Measurements from ENCODE around the gene LEFTY2. TPM values are rescaled to one million over a fixed set of nuclear protein-coding genes. Genes with fewer than 3 reads are reported as not detected.
"Not testable (repeated sequence)": the region's sequence is repeated elsewhere in the genome, so short reads cannot be mapped to it uniquely, and the experiment has no call there.

The LEFTY2 gene
- polyA plus RNA-seq, 1 donor from 2014 or later = not detected

DNA sequence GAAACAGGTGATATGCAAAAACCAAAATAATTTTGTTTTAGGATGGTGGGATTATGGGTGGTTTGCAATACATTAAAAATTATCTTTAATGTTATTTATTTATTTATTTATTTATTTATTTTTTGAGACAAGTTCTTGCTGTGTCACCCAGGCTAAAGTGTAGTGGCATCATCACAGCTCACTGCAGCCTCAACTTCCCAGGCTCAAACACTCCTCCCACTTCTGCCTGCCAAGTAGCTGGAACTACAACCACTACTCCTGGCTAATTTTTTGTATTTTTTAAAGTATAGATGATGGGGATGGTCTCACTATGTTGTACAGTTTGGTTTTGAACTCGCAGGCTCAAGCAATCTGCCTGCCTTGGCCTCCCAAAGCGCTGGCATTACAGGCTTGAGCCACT, 10.5 kb downstream of the LEFTY2 start:
- Histone ChIP-seq H3K27ac (ENCODE audit: low read length) (no peak overlapping the region), H2AFZ (ENCODE audit: low read depth, low read length) (no peak overlapping the region), H3K9ac (ENCODE audit: low read length) (no peak overlapping the region), H3K27me3 (ENCODE audit: insufficient read depth, low read depth, low read length) (no peaks in the 10 kb centered on the region), H3K9me3 (ENCODE audit: low read length) (no peaks in the 10 kb centered on the region), H4K20me1 (ENCODE audit: insufficient read depth) (no peaks in the 10 kb centered on the region), H3K4me3 (ENCODE audit: low read length) (no peak overlapping the region), H3F3A (ENCODE audit: insufficient read depth, low read length, poor library complexity, severe bottlenecking) (no peaks in the 10 kb centered on the region), H3K4me2 (ENCODE audit: low read length) (no peak overlapping the region), H3K9me2 (ENCODE audit: insufficient read depth, low read length) (no peaks in the 10 kb centered on the region), H3K79me2 (replicated peaks; ENCODE audit: insufficient read depth, low read length) (no peaks in the 10 kb centered on the region), H3K36me3 (ENCODE audit: insufficient read depth, low read length) (no peaks in the 10 kb centered on the region)
- TF ChIP-seq TAF1 (IDR thresholded peaks at IDR 0.05; ENCODE audit: low read depth) (no peak), POLR2AphosphoS5 (IDR thresholded peaks at IDR 0.05) (no peak), SMC3 (conservative IDR thresholded peaks at IDR 0.05; ENCODE audit: poor library complexity) (no peak), RAD21 (conservative IDR thresholded peaks at IDR 0.05) (no peak)

DNA sequence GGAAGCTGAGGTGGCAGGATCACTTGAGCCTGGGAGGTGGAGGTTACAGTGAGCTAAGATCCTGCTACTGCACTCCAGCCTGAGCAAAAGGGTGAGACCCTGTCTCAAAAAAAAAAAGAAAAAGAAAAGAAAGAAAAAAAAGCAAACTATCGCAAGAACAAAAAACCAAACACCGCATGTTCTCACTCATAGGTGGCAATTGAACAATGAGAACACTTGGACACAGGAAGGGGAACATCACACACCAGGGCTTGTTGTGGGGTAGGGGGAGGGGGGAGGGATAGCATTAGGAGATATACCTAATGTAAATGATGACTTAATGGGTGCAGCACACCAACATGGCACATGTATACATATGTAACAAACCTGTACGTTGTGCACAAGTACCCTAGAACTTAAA, 11.6 kb downstream of the LEFTY2 start:
- H4K20me1 ChIP-seq (ENCODE audit: insufficient read depth); H3F3A ChIP-seq (ENCODE audit: insufficient read depth, low read length, poor library complexity, severe bottlenecking); H2AFZ ChIP-seq (ENCODE audit: low read depth, low read length); H3K9me2 ChIP-seq (ENCODE audit: insufficient read depth, low read length); H3K27me3 ChIP-seq (ENCODE audit: insufficient read depth, low read depth, low read length); H3K4me2 ChIP-seq (ENCODE audit: low read length); H3K9ac ChIP-seq (ENCODE audit: low read length); H3K79me2 ChIP-seq (replicated peaks; ENCODE audit: insufficient read depth, low read length); H3K4me3 ChIP-seq (ENCODE audit: low read length); H3K9me3 ChIP-seq (ENCODE audit: low read length); H3K27ac ChIP-seq (ENCODE audit: low read length); H3K36me3 ChIP-seq (ENCODE audit: insufficient read depth, low read length): not testable (repeated sequence)

DNA sequence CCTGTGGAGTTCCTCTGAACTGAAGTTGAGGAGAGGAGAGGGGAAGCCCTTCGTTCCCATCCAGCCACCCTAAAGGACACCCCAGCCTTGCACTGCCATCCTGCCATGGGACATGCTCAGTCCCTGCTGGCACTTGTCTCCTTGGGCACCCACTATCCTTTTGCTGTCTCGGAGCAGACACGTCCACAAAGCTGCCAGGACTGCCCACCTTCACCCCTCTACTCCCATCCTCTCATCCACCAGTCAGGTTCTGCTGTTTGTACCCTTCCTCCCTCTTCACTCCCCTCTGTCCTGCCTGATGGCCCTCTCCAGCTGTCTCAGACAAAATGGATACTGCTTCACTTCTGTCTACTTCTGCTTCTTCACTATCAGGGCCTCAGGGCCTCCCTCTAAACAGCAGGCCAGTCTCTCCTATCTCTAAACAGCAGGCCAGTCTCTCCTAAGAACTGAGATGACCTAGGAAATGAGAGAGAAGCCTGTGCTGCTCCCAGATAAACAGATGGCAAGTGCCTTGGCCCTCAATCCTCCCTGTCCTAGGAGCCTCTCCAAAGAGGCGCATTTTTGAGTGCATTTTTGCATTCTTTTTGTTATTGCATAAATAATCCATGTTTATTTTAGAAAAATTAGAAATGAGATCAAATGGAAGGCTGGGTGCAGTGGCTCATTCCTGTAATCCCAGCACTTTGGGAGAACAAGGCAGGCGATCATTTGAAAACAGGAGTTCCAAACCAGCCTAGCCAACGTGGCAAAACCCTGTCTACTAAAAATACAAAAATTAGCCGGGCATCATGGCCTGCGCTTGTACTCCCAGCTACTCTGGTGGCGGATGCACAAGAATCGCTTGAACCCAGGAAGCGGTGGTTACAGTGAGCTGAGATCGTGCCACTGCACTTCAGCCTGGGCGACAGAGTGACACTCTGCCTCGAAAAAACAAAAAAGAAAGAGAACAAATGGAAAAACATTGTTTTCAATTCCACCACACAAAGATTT, 12.5 kb downstream of the LEFTY2 start:
- H3K4me2 ChIP-seq (ENCODE audit: low read length) = no peak overlapping the region
- no peaks in the 10 kb centered on the region for H3K27me3 ChIP-seq (ENCODE audit: insufficient read depth, low read depth, low read length)
- H2AFZ ChIP-seq (ENCODE audit: low read depth, low read length) = no peak overlapping the region
- H3K36me3 ChIP-seq (ENCODE audit: insufficient read depth, low read length) = no peaks in the 10 kb centered on the region
- no peaks in the 10 kb centered on the region for H3K9me2 ChIP-seq (ENCODE audit: insufficient read depth, low read length)
- H3K9ac ChIP-seq (ENCODE audit: low read length) = no peak overlapping the region
- H3K9me3 ChIP-seq (ENCODE audit: low read length) = no peaks in the 10 kb centered on the region
- TF ChIP-seq SMC3 (conservative IDR thresholded peaks at IDR 0.05; ENCODE audit: poor library complexity) = no peak
- H3K27ac ChIP-seq (ENCODE audit: low read length) = no peak overlapping the region
- no peaks in the 10 kb centered on the region for H3F3A ChIP-seq (ENCODE audit: insufficient read depth, low read length, poor library complexity, severe bottlenecking)
- H3K4me3 ChIP-seq (ENCODE audit: low read length) = no peak overlapping the region
- H3K79me2 ChIP-seq (replicated peaks; ENCODE audit: insufficient read depth, low read length) = no peaks in the 10 kb centered on the region
- H4K20me1 ChIP-seq (ENCODE audit: insufficient read depth) = no peaks in the 10 kb centered on the region

DNA sequence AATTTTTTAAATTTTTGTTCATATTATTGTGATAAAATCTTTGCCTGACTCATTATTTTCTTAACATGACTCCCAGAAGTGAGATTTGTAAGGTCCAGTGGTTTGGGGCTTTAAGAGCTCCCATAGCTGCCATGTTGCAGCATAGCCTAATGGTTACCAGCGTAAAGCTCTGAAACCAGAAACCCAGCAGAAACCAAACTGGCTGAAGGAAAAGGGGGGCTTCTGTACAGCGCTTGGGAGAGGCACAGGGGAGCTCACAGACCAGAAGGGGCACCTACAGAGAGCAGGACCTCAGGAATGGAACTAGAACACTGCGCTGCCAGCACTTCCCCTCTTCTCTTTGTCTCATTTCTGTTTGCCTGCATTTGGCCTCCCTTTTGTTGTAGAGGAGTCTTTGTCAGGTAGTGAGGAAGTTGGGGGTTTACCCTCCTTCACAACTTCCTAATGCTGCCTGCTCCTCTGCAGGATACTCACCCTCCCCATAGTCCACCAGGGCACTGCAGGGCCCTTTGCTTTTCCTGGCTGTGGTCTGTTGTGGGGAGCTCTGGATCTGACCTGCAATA, 14.4 kb downstream of the LEFTY2 start:
- no peaks in the 10 kb centered on the region for H4K20me1 ChIP-seq (ENCODE audit: insufficient read depth)
- H3F3A ChIP-seq (ENCODE audit: insufficient read depth, low read length, poor library complexity, severe bottlenecking) = no peaks in the 10 kb centered on the region
- H3K36me3 ChIP-seq (ENCODE audit: insufficient read depth, low read length) = no peaks in the 10 kb centered on the region
- no peaks in the 10 kb centered on the region for H3K27me3 ChIP-seq (ENCODE audit: insufficient read depth, low read depth, low read length)
- H3K9me3 ChIP-seq (ENCODE audit: low read length) = no peaks in the 10 kb centered on the region
- H2AFZ ChIP-seq (ENCODE audit: low read depth, low read length) = no peak overlapping the region
- H3K79me2 ChIP-seq (replicated peaks; ENCODE audit: insufficient read depth, low read length) = peaks cover 6% of the 10 kb centered on the region
- H3K9me2 ChIP-seq (ENCODE audit: insufficient read depth, low read length) = no peaks in the 10 kb centered on the region
- no peak overlapping the region for H3K27ac ChIP-seq (ENCODE audit: low read length)
- H3K4me2 ChIP-seq (ENCODE audit: low read length) = no peak overlapping the region
- H3K4me3 ChIP-seq (ENCODE audit: low read length) = no peak overlapping the region
- TF ChIP-seq TAF1 (IDR thresholded peaks at IDR 0.05; ENCODE audit: low read depth) (no peak), SMC3 (conservative IDR thresholded peaks at IDR 0.05; ENCODE audit: poor library complexity) (no peak), MXI1 (conservative IDR thresholded peaks at IDR 0.05; ENCODE audit: poor library complexity, severe bottlenecking) (no peak), EZH2 (IDR thresholded peaks at IDR 0.05; ENCODE audit: borderline replicate concordance, insufficient read depth, low read length, poor library complexity, severe bottlenecking) (no peak), RAD21 (conservative IDR thresholded peaks at IDR 0.05) (no peak), POLR2AphosphoS5 (IDR thresholded peaks at IDR 0.05) (no peak), EP300 (conservative IDR thresholded peaks at IDR 0.05; ENCODE audit: poor library complexity, severe bottlenecking) (no peak)
- TF ChIP-seq, protein P1, sequence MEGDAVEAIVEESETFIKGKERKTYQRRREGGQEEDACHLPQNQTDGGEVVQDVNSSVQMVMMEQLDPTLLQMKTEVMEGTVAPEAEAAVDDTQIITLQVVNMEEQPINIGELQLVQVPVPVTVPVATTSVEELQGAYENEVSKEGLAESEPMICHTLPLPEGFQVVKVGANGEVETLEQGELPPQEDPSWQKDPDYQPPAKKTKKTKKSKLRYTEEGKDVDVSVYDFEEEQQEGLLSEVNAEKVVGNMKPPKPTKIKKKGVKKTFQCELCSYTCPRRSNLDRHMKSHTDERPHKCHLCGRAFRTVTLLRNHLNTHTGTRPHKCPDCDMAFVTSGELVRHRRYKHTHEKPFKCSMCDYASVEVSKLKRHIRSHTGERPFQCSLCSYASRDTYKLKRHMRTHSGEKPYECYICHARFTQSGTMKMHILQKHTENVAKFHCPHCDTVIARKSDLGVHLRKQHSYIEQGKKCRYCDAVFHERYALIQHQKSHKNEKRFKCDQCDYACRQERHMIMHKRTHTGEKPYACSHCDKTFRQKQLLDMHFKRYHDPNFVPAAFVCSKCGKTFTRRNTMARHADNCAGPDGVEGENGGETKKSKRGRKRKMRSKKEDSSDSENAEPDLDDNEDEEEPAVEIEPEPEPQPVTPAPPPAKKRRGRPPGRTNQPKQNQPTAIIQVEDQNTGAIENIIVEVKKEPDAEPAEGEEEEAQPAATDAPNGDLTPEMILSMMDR (IDR thresholded peaks at IDR 0.05; ENCODE audit: poor library complexity, severe bottlenecking) = no peak
- TF ChIP-seq, protein P2, sequence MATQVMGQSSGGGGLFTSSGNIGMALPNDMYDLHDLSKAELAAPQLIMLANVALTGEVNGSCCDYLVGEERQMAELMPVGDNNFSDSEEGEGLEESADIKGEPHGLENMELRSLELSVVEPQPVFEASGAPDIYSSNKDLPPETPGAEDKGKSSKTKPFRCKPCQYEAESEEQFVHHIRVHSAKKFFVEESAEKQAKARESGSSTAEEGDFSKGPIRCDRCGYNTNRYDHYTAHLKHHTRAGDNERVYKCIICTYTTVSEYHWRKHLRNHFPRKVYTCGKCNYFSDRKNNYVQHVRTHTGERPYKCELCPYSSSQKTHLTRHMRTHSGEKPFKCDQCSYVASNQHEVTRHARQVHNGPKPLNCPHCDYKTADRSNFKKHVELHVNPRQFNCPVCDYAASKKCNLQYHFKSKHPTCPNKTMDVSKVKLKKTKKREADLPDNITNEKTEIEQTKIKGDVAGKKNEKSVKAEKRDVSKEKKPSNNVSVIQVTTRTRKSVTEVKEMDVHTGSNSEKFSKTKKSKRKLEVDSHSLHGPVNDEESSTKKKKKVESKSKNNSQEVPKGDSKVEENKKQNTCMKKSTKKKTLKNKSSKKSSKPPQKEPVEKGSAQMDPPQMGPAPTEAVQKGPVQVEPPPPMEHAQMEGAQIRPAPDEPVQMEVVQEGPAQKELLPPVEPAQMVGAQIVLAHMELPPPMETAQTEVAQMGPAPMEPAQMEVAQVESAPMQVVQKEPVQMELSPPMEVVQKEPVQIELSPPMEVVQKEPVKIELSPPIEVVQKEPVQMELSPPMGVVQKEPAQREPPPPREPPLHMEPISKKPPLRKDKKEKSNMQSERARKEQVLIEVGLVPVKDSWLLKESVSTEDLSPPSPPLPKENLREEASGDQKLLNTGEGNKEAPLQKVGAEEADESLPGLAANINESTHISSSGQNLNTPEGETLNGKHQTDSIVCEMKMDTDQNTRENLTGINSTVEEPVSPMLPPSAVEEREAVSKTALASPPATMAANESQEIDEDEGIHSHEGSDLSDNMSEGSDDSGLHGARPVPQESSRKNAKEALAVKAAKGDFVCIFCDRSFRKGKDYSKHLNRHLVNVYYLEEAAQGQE (IDR thresholded peaks at IDR 0.05; ENCODE audit: borderline replicate concordance) = no peak
- H3K9ac ChIP-seq (ENCODE audit: low read length) = no peak overlapping the region

Data from neural cell (in vitro differentiated cells).